BE2C (cell line): ENCODE measurements around the gene EHBP1L1.

Experiments
- DNase-seq: peaks from one replicate; pipeline ENCODE4 v3.0.0-alpha.2; 2020
- H3K27me3 ChIP-seq: fragments of 250-450 bp; sonication (Bioruptor Pico); 2 replicates; pipeline ENCODE4 v1.5.1; 2020; ENCODE audit warnings: mild to moderate bottlenecking
- H3K36me3 ChIP-seq: fragments of 250-450 bp; sonication (Bioruptor Pico); 2 replicates; pipeline ENCODE4 v1.5.1; 2020; ENCODE audit warnings: mild to moderate bottlenecking
- H3K4me1 ChIP-seq: fragments of 250-450 bp; sonication (Bioruptor Pico); 2 replicates; pipeline ENCODE4 v1.5.1; 2020
- H3K4me3 ChIP-seq: 2 replicates; pipeline ENCODE4 v1.5.1; 2011; ENCODE audit warnings: low read depth, low read length
- H3K9me3 ChIP-seq: fragments of 250-450 bp; sonication (Bioruptor Pico); 2 replicates; pipeline ENCODE4 v1.5.1; 2020
- TF ChIP-seq, protein P1 (sequence below): IDR thresholded peaks from 2 replicates; pipeline ENCODE4 v1.5.1; 2012; ENCODE audit warnings: mild to moderate bottlenecking, low read depth, low read length

EHBP1L1 gene

DNA sequence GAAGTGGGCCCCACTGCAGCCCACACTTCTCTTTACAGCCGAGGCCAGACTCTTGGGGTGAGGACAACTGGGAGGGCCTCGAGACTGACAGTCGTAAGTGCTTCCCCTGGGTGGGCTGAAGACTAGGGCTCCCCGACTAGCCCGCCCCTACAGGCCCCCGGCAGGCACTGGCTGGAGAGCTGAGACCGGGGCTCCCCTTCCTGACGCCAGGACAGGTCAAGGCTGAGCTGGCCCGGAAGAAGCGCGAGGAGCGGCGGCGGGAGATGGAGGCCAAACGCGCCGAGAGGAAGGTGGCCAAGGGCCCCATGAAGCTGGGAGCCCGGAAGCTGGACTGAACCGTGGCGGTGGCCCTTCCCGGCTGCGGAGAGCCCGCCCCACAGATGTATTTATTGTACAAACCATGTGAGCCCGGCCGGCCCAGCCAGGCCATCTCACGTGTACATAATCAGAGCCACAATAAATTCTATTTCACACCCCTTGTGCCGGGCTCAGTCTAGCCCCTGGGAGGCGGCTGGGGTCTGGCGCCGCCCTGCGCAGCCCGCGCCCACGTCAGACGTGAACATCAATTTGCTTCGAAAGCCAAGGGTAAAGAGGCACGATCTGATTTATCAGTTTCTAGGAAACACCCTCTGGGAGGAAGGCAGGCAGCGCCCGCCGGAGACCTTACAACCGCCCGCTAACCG is 37.5 kb upstream of the EHBP1L1 start:
- DNase-seq, result no peak
- Histone ChIP-seq H3K36me3 (no peaks in the 10 kb centered on the region), H3K4me1 (no peaks in the 10 kb centered on the region), H3K9me3 (no peaks in the 10 kb centered on the region), H3K4me3 (no peak overlapping the region), H3K27me3 (no peaks in the 10 kb centered on the region)
- TF ChIP-seq, protein P1, sequence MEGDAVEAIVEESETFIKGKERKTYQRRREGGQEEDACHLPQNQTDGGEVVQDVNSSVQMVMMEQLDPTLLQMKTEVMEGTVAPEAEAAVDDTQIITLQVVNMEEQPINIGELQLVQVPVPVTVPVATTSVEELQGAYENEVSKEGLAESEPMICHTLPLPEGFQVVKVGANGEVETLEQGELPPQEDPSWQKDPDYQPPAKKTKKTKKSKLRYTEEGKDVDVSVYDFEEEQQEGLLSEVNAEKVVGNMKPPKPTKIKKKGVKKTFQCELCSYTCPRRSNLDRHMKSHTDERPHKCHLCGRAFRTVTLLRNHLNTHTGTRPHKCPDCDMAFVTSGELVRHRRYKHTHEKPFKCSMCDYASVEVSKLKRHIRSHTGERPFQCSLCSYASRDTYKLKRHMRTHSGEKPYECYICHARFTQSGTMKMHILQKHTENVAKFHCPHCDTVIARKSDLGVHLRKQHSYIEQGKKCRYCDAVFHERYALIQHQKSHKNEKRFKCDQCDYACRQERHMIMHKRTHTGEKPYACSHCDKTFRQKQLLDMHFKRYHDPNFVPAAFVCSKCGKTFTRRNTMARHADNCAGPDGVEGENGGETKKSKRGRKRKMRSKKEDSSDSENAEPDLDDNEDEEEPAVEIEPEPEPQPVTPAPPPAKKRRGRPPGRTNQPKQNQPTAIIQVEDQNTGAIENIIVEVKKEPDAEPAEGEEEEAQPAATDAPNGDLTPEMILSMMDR, result no peak

DNA sequence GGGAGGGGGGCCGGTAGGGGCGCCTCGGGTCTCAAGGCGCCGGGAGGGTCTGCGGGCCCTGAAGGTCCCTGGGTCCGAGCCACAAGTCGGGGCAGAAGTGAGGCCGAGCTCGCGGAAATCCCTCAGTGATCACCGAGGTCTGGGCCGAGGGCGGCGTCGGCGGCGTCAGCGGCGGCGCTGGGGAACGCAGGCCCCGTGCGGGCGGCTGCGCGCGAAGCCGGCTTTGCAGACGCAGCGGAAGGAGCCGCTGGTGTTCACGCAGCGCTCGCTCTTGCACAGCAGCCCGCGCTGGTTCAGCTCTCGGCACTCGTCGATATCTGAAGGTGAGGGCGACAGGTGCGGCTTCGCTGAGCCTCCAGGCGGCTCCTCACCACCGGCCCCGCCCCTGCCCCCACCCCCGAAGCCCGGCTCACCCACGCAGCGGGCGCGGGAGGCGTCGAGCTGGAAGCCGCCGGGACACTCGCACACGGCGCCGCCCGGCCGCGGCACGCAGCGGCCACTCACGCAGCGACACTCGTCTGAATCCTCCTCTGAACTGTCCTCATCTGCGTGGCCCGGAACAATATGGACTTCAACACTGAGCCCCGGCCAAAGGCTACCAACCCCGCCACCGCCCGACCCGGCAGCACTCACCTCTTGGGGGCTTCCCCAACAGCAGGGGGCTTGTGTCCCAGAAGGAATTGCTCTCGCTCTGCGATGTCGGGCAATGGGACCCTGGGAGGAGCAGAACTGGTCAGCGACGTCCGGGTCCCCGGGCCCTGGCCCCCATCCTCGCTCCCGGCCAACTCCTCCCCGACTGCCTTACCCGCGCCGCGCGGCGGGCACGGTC is 36.7 kb upstream of the EHBP1L1 start:
- Histone ChIP-seq H3K36me3 (no peaks in the 10 kb centered on the region), H3K27me3 (no peaks in the 10 kb centered on the region), H3K4me1 (no peaks in the 10 kb centered on the region), H3K4me3 (no peak overlapping the region), H3K9me3 (no peaks in the 10 kb centered on the region)
- DNase-seq, result no peak
- TF ChIP-seq, protein P1, result no peak

DNA sequence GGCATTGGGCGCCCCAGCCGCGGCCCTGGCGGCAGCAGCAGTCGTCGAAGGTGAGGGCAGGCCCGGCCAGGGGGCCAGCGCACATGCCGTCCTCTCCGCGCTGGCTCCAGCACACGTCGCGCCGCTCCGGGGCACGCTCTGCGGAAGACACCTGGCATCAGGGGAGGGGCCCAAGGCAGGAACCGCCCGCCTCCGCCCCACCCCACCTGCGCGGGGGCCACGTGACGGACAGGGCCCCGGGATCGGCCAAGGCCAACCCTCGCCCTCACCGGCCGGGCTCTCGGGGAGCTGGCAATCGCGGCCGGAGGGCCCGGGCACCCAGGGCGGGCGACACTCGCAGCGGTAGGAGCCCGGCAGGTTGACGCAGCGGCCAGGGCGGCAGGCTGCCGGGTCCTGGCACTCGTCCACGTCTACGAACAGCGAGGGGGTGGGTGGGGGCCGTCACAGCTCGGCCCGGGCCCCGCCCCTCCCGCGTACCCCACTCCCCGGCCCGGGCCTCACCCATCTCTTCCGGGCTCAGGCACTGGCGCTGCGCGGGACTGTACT is 36.0 kb upstream of the EHBP1L1 start:
- H3K9me3 ChIP-seq, result no peaks in the 10 kb centered on the region
- no peaks in the 10 kb centered on the region for H3K27me3 ChIP-seq
- TF ChIP-seq, protein P1, result no peak
- peak overlapping the region; percentile 49 for H3K4me3 ChIP-seq
- DNase-seq, result no peak
- no peaks in the 10 kb centered on the region for H3K36me3 ChIP-seq
- H3K4me1 ChIP-seq, result no peaks in the 10 kb centered on the region

DNA sequence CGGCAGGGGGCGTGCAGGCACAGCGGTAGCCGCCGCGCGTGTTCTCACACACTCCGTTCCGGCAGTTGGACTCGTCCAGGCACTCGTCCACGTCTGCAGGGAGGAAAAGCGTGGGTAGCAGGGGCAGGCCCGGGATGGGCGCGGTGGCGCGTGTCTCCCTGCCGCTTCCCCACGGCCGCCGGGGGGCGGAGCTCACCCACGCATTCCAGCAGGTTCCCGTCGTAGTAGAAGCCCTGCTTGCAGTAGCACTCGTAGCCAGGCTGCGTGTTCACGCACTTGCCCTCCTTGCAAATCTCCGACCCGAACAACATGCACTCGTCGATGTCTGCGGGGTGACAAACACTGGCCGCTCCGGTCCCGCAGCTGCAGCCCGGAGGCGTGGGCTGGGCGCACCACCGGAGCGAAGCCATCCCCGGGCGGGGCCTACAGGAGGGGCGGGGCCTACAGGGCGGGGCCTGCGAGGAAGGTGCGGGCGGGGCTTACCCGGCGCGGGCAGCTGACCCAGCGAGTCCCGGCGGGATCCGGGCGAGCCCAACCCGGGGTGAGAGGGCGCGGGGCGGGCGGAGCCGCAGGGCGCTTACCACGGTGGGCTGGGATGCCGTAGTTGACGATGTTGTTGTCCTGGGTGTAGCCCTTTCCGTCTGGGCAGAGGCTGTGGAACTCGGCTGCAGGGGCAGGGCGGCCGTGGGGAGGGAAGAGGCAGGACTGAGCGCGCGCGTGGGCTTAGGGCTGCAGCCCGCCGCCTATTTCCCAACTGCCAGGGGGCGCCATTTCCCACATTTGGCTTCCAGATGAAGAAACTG is 35.4 kb upstream of the EHBP1L1 start:
- H3K27me3 ChIP-seq, result no peaks in the 10 kb centered on the region
- TF ChIP-seq, protein P1, result peak; percentile 64
- DNase-seq, result peak; percentile 89
- H3K36me3 ChIP-seq, result no peaks in the 10 kb centered on the region
- peak overlapping the region; percentile 49 for H3K4me3 ChIP-seq
- H3K4me1 ChIP-seq, result no peaks in the 10 kb centered on the region
- no peaks in the 10 kb centered on the region for H3K9me3 ChIP-seq

DNA sequence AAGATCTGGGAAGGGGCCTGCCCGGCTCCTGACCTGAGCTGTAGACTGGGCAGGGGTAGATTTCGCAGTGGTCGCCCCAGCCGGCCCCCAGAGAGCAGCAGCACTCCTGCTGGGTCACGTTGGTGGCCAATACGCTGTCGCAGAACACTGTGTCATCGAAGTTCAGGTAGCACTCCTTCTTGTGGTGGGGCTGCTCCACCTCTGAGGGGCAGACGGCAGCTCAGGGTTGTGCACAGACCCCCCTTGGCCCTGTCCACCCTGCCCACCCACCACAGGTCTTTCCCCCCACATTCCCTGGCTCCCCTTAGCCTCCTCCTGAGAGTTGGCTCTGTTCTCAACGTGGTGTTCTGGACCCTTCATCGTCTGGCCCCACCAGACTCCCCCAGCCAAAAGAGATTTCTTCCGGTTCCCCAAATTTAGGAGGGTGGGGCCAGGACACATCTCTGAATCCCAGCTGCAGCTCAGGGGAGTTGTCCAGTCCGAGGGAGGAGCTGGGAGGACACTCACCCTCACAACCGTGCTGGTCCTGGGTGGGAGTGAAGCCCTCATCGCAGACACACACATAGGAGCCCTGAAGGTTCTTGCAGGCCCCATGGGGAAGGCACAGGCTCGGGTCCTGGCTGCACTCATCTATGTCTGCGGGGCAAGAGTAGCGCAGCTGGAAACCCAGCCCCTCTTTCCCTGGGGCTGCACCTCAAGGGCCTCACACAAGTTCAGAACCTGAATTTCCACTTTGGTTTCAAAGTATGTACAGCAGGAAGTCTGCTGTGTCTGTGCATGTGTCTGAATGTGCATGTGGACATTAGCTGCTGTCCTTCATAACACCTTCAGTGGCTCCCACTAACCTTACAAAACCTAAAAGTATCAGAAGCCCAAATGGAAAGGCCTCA is 34.5 kb upstream of the EHBP1L1 start:
- TF ChIP-seq, protein P1, result no peak
- Histone ChIP-seq H3K4me3 (peak overlapping the region; percentile 49), H3K36me3 (no peaks in the 10 kb centered on the region), H3K27me3 (no peaks in the 10 kb centered on the region), H3K4me1 (no peaks in the 10 kb centered on the region), H3K9me3 (no peaks in the 10 kb centered on the region)
- DNase-seq, result no peak
